Smooth muscle cell of the brain vasculature (primary cell): ENCODE measurements around the gene PPP1R13B.

Experiments used
- DNase-seq: peaks from one replicate; pipeline ENCODE4 v3.0.0-alpha.2; 2012; ENCODE audit warnings: low read depth, low spot score

Gene PPP1R13B

GRCh38 chr14:103742499-103743255, 104.7 kb downstream of the PPP1R13B start:
- DNase-seq: no peak

GRCh38 chr14:103741876-103742275, 105.5 kb downstream of the PPP1R13B start:
- no peak for DNase-seq

- DNase-seq: no peak
Observed at GRCh38 chr14:103740991-103741689, 106.2 kb downstream of the PPP1R13B start.

GRCh38 chr14:103739793-103740501, 107.4 kb downstream of the PPP1R13B start:
- no peak for DNase-seq

GRCh38 chr14:103739466-103739792, 107.9 kb downstream of the PPP1R13B start:
- DNase-seq: no peak

- no peak for DNase-seq
Observed at GRCh38 chr14:103738701-103739451, 108.5 kb downstream of the PPP1R13B start.

- no peak for DNase-seq
Observed at GRCh38 chr14:103738166-103738565, 109.2 kb downstream of the PPP1R13B start.

GRCh38 chr14:103737432-103738045, 109.8 kb downstream of the PPP1R13B start:
- DNase-seq: no peak

GRCh38 chr14:103736546-103737431, 110.6 kb downstream of the PPP1R13B start:
- no peak for DNase-seq

GRCh38 chr14:103735815-103736545, 111.4 kb downstream of the PPP1R13B start:
- DNase-seq: no peak

GRCh38 chr14:103735439-103735814, 111.9 kb downstream of the PPP1R13B start:
- DNase-seq: no peak

- no peak for DNase-seq
Observed at GRCh38 chr14:103735022-103735421, 112.4 kb downstream of the PPP1R13B start.

GRCh38 chr14:103734081-103734888, 113.1 kb downstream of the PPP1R13B start:
- DNase-seq: no peak

GRCh38 chr14:103733651-103734050, 113.7 kb downstream of the PPP1R13B start:
- no peak for DNase-seq

GRCh38 chr14:103732868-103733620, 114.3 kb downstream of the PPP1R13B start:
- no peak for DNase-seq

- no peak for DNase-seq
Observed at GRCh38 chr14:103731916-103732867, 115.2 kb downstream of the PPP1R13B start.

GRCh38 chr14:103731481-103731880, 115.9 kb downstream of the PPP1R13B start:
- DNase-seq: no peak
